KOPT-K1 (cell line): ENCODE measurements around the gene C12orf56.

Source experiments
- H3K27ac ChIP-seq: fragments of 200-600 bp; sonication (generic); 2 replicates; pipeline ENCODE4 v1.5.1; 2016; ENCODE audit warnings: antibody characterized with exemption, mild to moderate bottlenecking, low read depth, low read length; ENCODE audit not compliant: poor library complexity, severe bottlenecking
- H3K36me3 ChIP-seq: fragments of 200-600 bp; sonication (generic); 2 replicates; pipeline ENCODE4 v1.5.1; 2017; ENCODE audit warnings: antibody characterized with exemption, mild to moderate bottlenecking, low read length, moderate library complexity; ENCODE audit not compliant: insufficient read depth
- H3K9me3 ChIP-seq: fragments of 200-600 bp; sonication (generic); 2 replicates; pipeline ENCODE4 v1.5.1; 2017; ENCODE audit warnings: antibody characterized with exemption, low read length, mild to moderate bottlenecking; ENCODE audit not compliant: insufficient read depth, poor library complexity, severe bottlenecking

The C12orf56 gene

GRCh38 chr12:64390275-64390851 lies at the start of gene C12orf56:
Gene C12orf56, minus strand, starts transcription at chr12:64390758. Its CDS starts 193 bp downstream, at chr12:64390565.
- H3K9me3 ChIP-seq: no peaks in the 10 kb centered on the region
- H3K36me3 ChIP-seq: no peaks in the 10 kb centered on the region
- H3K27ac ChIP-seq: no peak within 1 kb of the TSS

GRCh38 chr12:64440100-64440499 lies 49.5 kb upstream of the C12orf56 start:
- Histone ChIP-seq H3K36me3 (peaks cover 98% of the 10 kb centered on the region), H3K9me3 (no peaks in the 10 kb centered on the region), H3K27ac (no peak overlapping the region)

- H3K9me3 ChIP-seq: no peaks in the 10 kb centered on the region
- no peak overlapping the region for H3K27ac ChIP-seq
- peaks cover 100% of the 10 kb centered on the region for H3K36me3 ChIP-seq
Measured at GRCh38 chr12:64433915-64434314, 43.4 kb upstream of the C12orf56 start.

GRCh38 chr12:64431791-64432190 lies 41.2 kb upstream of the C12orf56 start:
- no peaks in the 10 kb centered on the region for H3K9me3 ChIP-seq
- peaks cover 100% of the 10 kb centered on the region for H3K36me3 ChIP-seq
- H3K27ac ChIP-seq: no peak overlapping the region

GRCh38 chr12:64430886-64431285 lies 40.3 kb upstream of the C12orf56 start:
- Histone ChIP-seq H3K9me3 (no peaks in the 10 kb centered on the region), H3K27ac (no peak overlapping the region), H3K36me3 (peaks cover 100% of the 10 kb centered on the region)

GRCh38 chr12:64428956-64429355 lies 38.4 kb upstream of the C12orf56 start:
- peaks cover 100% of the 10 kb centered on the region for H3K36me3 ChIP-seq
- H3K27ac ChIP-seq: no peak overlapping the region
- H3K9me3 ChIP-seq: no peaks in the 10 kb centered on the region

- no peaks in the 10 kb centered on the region for H3K9me3 ChIP-seq
- no peak overlapping the region for H3K27ac ChIP-seq
- H3K36me3 ChIP-seq: peaks cover 100% of the 10 kb centered on the region
Measured at GRCh38 chr12:64427988-64428387, 37.4 kb upstream of the C12orf56 start.

- Histone ChIP-seq H3K27ac (no peak overlapping the region), H3K9me3 (no peaks in the 10 kb centered on the region), H3K36me3 (peaks cover 100% of the 10 kb centered on the region)
Measured at GRCh38 chr12:64419696-64420095, 29.1 kb upstream of the C12orf56 start.

- H3K36me3 ChIP-seq: peaks cover 100% of the 10 kb centered on the region
Measured at GRCh38 chr12:64418209-64418608, 27.7 kb upstream of the C12orf56 start.

GRCh38 chr12:64413884-64414283 lies 23.3 kb upstream of the C12orf56 start:
- no peak overlapping the region for H3K27ac ChIP-seq
- H3K9me3 ChIP-seq: no peaks in the 10 kb centered on the region
- H3K36me3 ChIP-seq: peaks cover 96% of the 10 kb centered on the region

More at GRCh38 chr12:64418209-64418608, 27.7 kb upstream of the C12orf56 start:
- Histone ChIP-seq H3K27ac (no peak overlapping the region), H3K9me3 (no peaks in the 10 kb centered on the region)

GRCh38 chr12:64412459-64412858 lies 21.9 kb upstream of the C12orf56 start:
- Histone ChIP-seq H3K36me3 (peaks cover 88% of the 10 kb centered on the region), H3K27ac (no peak overlapping the region), H3K9me3 (no peaks in the 10 kb centered on the region)

GRCh38 chr12:64411427-64411826 lies 20.9 kb upstream of the C12orf56 start:
- Histone ChIP-seq H3K9me3 (no peaks in the 10 kb centered on the region), H3K36me3 (peaks cover 78% of the 10 kb centered on the region), H3K27ac (no peak overlapping the region)

- Histone ChIP-seq H3K27ac (no peak overlapping the region), H3K36me3 (peaks cover 40% of the 10 kb centered on the region), H3K9me3 (no peaks in the 10 kb centered on the region)
Measured at GRCh38 chr12:64407342-64408223, 17.0 kb upstream of the C12orf56 start.

- peak overlapping the region; percentile 92 for H3K27ac ChIP-seq
- H3K36me3 ChIP-seq: peaks cover 10% of the 10 kb centered on the region
- no peaks in the 10 kb centered on the region for H3K9me3 ChIP-seq
Measured at GRCh38 chr12:64404470-64405256, 14.1 kb upstream of the C12orf56 start.
